HepG2 (cell line): Measurements from ENCODE around the gene GGA1. TPM values are rescaled to one million over a fixed set of nuclear protein-coding genes. Genes with fewer than 3 reads are reported as not detected.

Experiments used
- GATA4 ChIP-seq: sonication (generic); IDR thresholded peaks from 2 replicates; pipeline ENCODE4 v1.6.1; 2016; ENCODE audit warnings: antibody characterized with exemption, low read depth, borderline replicate concordance
- GMEB1 ChIP-seq: sonication (generic); formaldehyde crosslinking; IDR thresholded peaks from 2 replicates; pipeline ENCODE4 v1.5.1; 2020; ENCODE audit warnings: missing genetic modification reagents, mild to moderate bottlenecking, borderline replicate concordance
- HMGXB4 ChIP-seq, 2 experiments: sonication (generic) in 1 of 2; formaldehyde crosslinking in 1 of 2; IDR thresholded peaks; 2 replicates each; pipeline versions ENCODE4 v1.4.0 to v1.6.1; 2018 to 2020; ENCODE audit warnings: missing genetic modification reagents in 2 of 2, borderline replicate concordance in 1 of 2, low read depth in 1 of 2, mild to moderate bottlenecking in 1 of 2, missing biosample characterization in 1 of 2
- PBX3 ChIP-seq: sonication (generic); formaldehyde crosslinking; IDR thresholded peaks from 2 replicates; pipeline ENCODE4 v1.8.1; 2023; ENCODE audit warnings: missing genetic modification reagents, inconsistent platforms, borderline replicate concordance
- PHF20 ChIP-seq: sonication (generic); formaldehyde crosslinking; IDR thresholded peaks from 2 replicates; pipeline ENCODE4 v1.5.0; 2020; ENCODE audit warnings: mild to moderate bottlenecking, missing genetic modification reagents
- POLR2A ChIP-seq, 2 experiments: IDR thresholded peaks; 2 replicates each; pipeline ENCODE4 v1.6.1; 2011; ENCODE audit warnings: low read depth in 2 of 2, low read length in 2 of 2, mild to moderate bottlenecking in 1 of 2, moderate library complexity in 1 of 2; ENCODE audit not compliant: insufficient read depth in 1 of 2
- POLR2G ChIP-seq: fragments of 200-400 bp; formaldehyde crosslinking; IDR thresholded peaks from 2 replicates; pipeline ENCODE4 v1.6.1; 2018; ENCODE audit warnings: mild to moderate bottlenecking, low read depth, low read length, moderate library complexity
- RNF2 ChIP-seq: fragments of 450-650 bp; conservative IDR thresholded peaks from 2 replicates; pipeline ENCODE4 v1.6.1; 2016; ENCODE audit warnings: low read depth
- SALL1 ChIP-seq: sonication (generic); formaldehyde crosslinking; IDR thresholded peaks from 2 replicates; pipeline ENCODE4 v1.8.0; 2022; ENCODE audit warnings: mild to moderate bottlenecking, missing genetic modification reagents
- ZBTB43 ChIP-seq: sonication (generic); formaldehyde crosslinking; conservative IDR thresholded peaks from 2 replicates; pipeline ENCODE4 v1.4.0; 2020; ENCODE audit warnings: missing genetic modification reagents
- ZMAT3 ChIP-seq: sonication (generic); formaldehyde crosslinking; conservative IDR thresholded peaks from 2 replicates; pipeline ENCODE4 v1.7.0; 2021; ENCODE audit warnings: missing genetic modification reagents
- ZNF501 ChIP-seq: sonication (generic); formaldehyde crosslinking; IDR thresholded peaks from 2 replicates; pipeline ENCODE4 v1.5.1; 2020; ENCODE audit warnings: mild to moderate bottlenecking, moderate library complexity, missing genetic modification reagents
- ZNF766 ChIP-seq: sonication (generic); formaldehyde crosslinking; IDR thresholded peaks from 2 replicates; pipeline ENCODE4 v1.5.0; 2020; ENCODE audit warnings: missing genetic modification reagents, borderline replicate concordance
- ZSCAN29 ChIP-seq: sonication (generic); formaldehyde crosslinking; conservative IDR thresholded peaks from 2 replicates; pipeline ENCODE4 v1.4.0; 2020; ENCODE audit warnings: mild to moderate bottlenecking, missing genetic modification reagents
- ZUFSP ChIP-seq: sonication (generic); formaldehyde crosslinking; IDR thresholded peaks from 2 replicates; pipeline ENCODE4 v1.9.0; 2021; ENCODE audit warnings: missing genetic modification reagents, mild to moderate bottlenecking, borderline replicate concordance
- ZXDC ChIP-seq: sonication (generic); formaldehyde crosslinking; IDR thresholded peaks from 2 replicates; pipeline ENCODE4 v1.5.0; 2020; ENCODE audit warnings: mild to moderate bottlenecking, missing genetic modification reagents
- polyA plus RNA-seq, 8 experiments: library from polyadenylated mRNA; depleted of rRNA in 3 of 8; stranded (reverse) in 7 of 8; unstranded in 1 of 8; fragments of >200 nt; fragmentation: Illumina TruSeq in 4 of 8; extraction: Trizol in 4 of 8; gene quantifications; 2 replicates each; pipeline versions ENCODE4 v1.2.1 to v1.2.3, GENCODE V29; 2011 to 2016; ENCODE audit warnings: low read depth in 4 of 8, missing spikeins in 1 of 8, mixed read lengths in 1 of 8; ENCODE audit not compliant: insufficient read depth in 1 of 8
- total RNA-seq, 5 experiments: library from RNA; depleted of rRNA; stranded (reverse); fragments of >200 nt; fragmentation: Illumina TruSeq; extraction: Trizol; gene quantifications; 2 replicates each; pipeline ENCODE4 v1.2.3, GENCODE V29; 2016; ENCODE audit warnings: low read depth in 1 of 5

Gene GGA1
- total and polyA plus RNA-seq, 2 of the 13 experiments (the other 11 are each of a cell fraction or from before 2014, with no cell fraction given) = 29.1 to 87.2 TPM

GRCh38 chr22:37658133-37659065 is 49.8 kb downstream of the GGA1 start, which contains the start of gene PDXP (continued):
- TF ChIP-seq ZXDC (CRISPR knock-in tag) (0 out of 2 replicates have a peak, but pooled peaks have one; percentile 20), HMGXB4 (CRISPR knock-in tag; IDR thresholded peaks at IDR 0.05; ENCODE audit: borderline replicate concordance in 1 of 2, low read depth in 1 of 2) (peak in 1 of 2 experiments; percentile 32; a peak in 2 of 4 replicates), ZUFSP (no peak), PBX3 (CRISPR knock-in tag) (peak; percentile 80; the same call in 1 of the 2 replicates), ZNF501 (peak; percentile 75; the same call in 1 of the 2 replicates), SALL1 (peak; percentile 52; the same call in 1 of the 2 replicates), POLR2A (IDR thresholded peaks at IDR 0.05; ENCODE audit: insufficient read depth in 1 of 2, low read depth in 2 of 2, low read length in 2 of 2) (peak in 1 of 2 experiments; percentile 91), POLR2G (peak; percentile 75), ZSCAN29 (CRISPR knock-in tag) (0 out of 2 replicates have a peak, but pooled peaks have one; percentile 24), ZBTB43 (CRISPR knock-in tag) (0 out of 2 replicates have a peak, but pooled peaks have one; percentile 13), ZNF766 (CRISPR knock-in tag) (no peak), GMEB1 (CRISPR knock-in tag) (peak; percentile 77; the same call in 1 of the 2 replicates), ZMAT3 (CRISPR knock-in tag) (0 out of 2 replicates have a peak, but pooled peaks have one; percentile 68), PHF20 (CRISPR knock-in tag) (peak; percentile 51; the same call in 1 of the 2 replicates), GATA4 (0 out of 2 replicates have a peak, but pooled peaks have one; percentile 0), RNF2 (peak; percentile 96)
